Left colon (tissue), 2 donors: ENCODE measurements around the gene SLC6A20. TPM values are rescaled to one million over a fixed set of nuclear protein-coding genes. Genes with fewer than 3 reads are reported as not detected.
"Not testable (repeated sequence)": the region's sequence is repeated elsewhere in the genome, so short reads cannot be mapped to it uniquely, and the experiment has no call there.

Experiments used
- ATAC-seq: fragments of 200-7000 bp; cut with Tn5 transposase; one replicate; pipeline ENCODE4 v1.9.1; 2020; ENCODE audit warnings: mild to moderate bottlenecking, moderate library complexity
- DNase-seq, 2 donors: peaks; one replicate each; pipeline ENCODE4 v3.0.0-alpha.2; 2020
- intact Hi-C, 2 donors: fragments of 100-400 bp; cut with DNase I in 1 of 2; cut with micrococcal nuclease in 1 of 2; formaldehyde crosslinking; loops; one replicate each; pipeline versions ENCODE4 v1.11.2 to v1.14.0; 2022; cut with DNase I, micrococcal nuclease
- total RNA-seq, 2 donors: library from RNA; stranded (reverse); fragmentation: NEBNext Ultra II Directional; extraction: Animal tissue kit (Norgen Biotek cat#: 25700); gene quantifications; one replicate each; pipeline ENCODE4 v1.2.1, GENCODE V29; 2021
- donor health status: DM: no; HTN: no; CAD: no.
- donor health status: DM: yes; HTN: yes; CAD: no.

Gene SLC6A20
- total RNA-seq, 2 donors from 2014 or later, result 2.4 to 11.8 TPM

GRCh38 chr3:45771831-45772230 is 24.5 kb downstream of the SLC6A20 start:
- no peak for ATAC-seq
- intact Hi-C loops, result no loop called here
- no peak for DNase-seq

DNA sequence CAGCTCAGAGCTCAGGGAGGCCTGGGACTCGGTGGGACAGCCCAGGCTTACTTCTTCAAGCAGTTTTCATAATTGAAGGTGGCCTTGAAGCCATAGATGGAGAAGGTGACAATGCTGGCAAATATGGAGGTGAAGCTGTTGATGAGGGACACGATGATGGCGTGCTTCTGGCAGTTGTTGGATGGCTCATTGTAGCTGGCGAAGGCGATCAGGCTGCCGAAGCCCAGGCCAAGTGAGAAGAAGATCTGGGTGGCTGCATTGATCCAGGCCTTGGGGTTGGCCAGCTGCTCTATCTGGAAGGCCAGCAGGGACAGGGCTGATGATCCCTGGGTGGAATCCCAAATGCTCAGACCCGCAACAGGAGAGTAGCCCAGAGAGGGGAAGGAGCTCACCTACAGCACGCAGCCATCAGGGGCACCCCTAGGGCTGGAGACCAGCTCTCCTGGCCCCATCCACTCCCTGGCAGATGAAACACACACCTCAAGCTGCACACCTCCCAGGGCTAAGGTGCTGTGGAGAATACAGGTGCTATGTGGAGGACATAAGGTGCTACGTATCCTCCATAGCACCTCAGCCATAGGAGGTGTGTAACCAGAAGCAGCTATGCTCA is 25.1 kb downstream of the SLC6A20 start:
- no peak for DNase-seq
- no peak for ATAC-seq
- intact Hi-C loops, result no loop called here

DNA sequence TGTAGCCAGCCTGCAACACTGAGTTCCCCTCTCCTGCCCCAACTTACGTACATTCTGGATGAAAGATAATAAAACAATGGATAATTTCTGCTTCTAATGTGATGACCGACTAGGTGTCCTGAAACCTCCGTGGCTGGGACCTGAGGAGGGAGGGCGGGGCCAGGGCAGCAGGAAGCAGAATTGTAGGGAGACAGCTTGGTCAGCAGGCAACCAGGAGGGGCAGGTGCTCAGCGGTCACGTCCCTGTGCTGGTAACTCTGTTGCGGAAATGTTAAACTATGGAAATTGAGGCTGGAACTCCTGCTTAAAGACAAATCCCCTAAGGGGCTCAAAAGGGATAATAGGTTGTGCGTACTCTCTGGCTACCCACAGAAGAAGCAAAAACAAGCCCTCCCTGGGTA is 30.4 kb downstream of the SLC6A20 start:
- DNase-seq (no peak), ATAC-seq (no peak)
- intact Hi-C loops, result loop anchor here in 1 of 2 donors (10.0 kb wide), 1 partner anchor 309 kb away; no protein-coding TSS in a partner anchor

DNA sequence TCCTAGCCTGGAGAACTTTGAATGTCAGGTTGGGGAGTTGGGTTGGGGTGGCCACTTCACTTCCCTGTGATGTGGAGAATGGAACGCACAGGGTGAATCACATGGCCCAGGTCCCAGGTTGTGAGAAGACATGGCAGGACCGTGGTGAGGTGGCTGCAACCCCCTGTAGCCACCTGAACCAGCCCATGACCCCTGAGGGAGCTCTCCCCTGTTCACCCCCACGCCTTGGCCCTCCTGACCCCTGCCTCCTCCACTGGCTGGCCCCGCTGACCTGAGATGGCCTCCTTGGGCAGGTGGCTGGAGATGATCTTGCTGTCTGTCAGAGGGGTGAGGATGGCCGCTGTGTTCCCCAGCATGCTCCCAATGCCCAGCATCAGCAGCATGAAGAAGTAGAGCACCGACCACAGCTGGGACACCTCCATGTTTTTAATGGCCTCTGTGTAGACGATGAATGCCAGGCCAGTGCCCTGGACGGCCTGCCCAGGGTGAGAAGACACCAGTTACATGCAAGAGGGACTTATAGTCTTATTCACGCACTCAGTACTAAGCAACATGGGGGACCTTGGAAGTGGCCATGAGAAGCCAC is 31.0 kb downstream of the SLC6A20 start:
- DNase-seq (no peak), ATAC-seq (no peak)
- intact Hi-C loops, result loop anchor here in 1 of 2 donors (10.0 kb wide), 1 partner anchor 309 kb away; no protein-coding TSS in a partner anchor

GRCh38 chr3:45763303-45763675 is 33.0 kb downstream of the SLC6A20 start:
- ATAC-seq (no peak), DNase-seq (no peak)
- intact Hi-C loops, result loop anchor here in 1 of 2 donors (10.0 kb wide), 1 partner anchor 312 kb away; no protein-coding TSS in a partner anchor

DNA sequence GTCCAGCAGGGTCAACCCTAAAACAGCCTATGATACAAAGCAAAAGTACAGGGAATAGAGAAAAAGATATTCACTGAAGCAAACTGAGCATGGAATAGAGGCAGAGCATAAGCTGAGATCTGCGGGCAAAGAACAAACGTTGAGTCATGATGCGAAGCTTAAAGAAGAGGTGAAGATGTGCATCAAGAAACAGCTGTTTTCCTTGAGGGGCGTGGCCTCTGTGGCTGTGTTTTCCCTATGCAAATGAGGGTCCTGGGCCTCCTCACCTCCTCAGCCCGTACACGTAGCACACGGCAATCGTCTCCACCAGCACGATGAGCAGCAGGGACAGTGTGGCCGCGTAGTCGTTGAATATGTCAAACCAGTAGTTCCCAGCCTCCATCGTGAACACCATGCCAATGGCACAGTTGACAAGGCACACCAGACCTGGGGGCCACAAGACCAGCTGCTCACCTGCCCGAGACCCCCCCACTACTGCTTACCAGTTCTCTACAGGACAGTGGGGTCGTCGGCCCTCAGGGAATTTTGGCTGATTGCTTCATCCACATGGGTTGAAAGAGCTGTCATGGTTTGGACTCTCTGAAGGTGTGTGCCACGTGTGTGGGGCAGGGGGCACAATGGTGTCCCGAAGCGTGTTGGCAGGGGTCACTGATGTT is 33.6 kb downstream of the SLC6A20 start:
- intact Hi-C loops, result loop anchor here in 1 of 2 donors (10.0 kb wide), 1 partner anchor 312 kb away; no protein-coding TSS in a partner anchor
- ATAC-seq (no peak), DNase-seq (no peak)

DNA sequence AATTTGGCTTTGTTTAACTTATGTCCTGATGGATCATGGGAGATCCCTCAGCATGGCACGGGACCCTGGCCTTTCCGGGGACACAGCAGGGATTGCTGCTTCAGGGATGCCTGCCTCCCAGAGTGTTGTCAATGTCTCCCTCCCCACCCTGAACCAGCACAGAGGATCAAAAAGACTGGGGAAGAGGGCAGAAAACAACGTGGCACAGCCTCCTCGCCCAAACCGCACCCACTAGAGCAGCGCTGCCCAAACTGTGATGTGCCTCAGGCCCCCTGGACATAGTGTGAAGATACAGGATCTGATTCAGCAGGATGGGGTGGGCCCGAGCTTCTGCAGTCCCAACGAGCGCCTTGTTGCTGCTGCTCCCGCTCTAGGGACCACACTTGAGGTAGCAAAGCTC is 34.5 kb downstream of the SLC6A20 start:
- intact Hi-C loops, result loop anchor here in 1 of 2 donors (10.0 kb wide), 1 partner anchor 313 kb away; no protein-coding TSS in a partner anchor
- ATAC-seq (no peak), DNase-seq (no peak)

GRCh38 chr3:45760878-45761711 is 35.2 kb downstream of the SLC6A20 start:
- intact Hi-C loops, result loop anchor here in 1 of 2 donors (10.0 kb wide), 1 partner anchor 314 kb away; no protein-coding TSS in a partner anchor
- DNase-seq, result peak in 1 of 2 donors; percentile 43
- ATAC-seq, result peak; percentile 95

DNA sequence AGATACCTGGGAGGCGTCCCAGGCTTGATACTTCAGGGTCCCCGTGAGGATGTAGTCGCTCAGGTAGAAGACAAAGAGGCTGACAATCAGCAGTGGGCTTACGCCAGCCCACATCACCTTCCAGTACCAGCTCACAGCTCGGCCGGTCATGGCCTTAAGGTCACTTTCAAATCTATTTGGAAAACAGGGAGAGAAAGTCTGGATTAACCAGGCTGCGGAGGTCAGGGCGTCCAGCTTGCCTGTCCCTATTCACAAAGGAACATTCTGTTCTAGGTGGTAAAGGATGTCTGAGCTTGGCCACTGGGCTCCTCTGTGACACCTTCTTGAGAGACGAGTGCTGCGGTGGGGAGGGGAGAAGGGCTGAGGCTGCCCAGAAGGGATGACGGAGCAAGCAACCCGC is 36.5 kb downstream of the SLC6A20 start:
- no peak for DNase-seq
- intact Hi-C loops, result loop anchor here in 1 of 2 donors (10.0 kb wide), 1 partner anchor 315 kb away; no protein-coding TSS in a partner anchor
- no peak for ATAC-seq

DNA sequence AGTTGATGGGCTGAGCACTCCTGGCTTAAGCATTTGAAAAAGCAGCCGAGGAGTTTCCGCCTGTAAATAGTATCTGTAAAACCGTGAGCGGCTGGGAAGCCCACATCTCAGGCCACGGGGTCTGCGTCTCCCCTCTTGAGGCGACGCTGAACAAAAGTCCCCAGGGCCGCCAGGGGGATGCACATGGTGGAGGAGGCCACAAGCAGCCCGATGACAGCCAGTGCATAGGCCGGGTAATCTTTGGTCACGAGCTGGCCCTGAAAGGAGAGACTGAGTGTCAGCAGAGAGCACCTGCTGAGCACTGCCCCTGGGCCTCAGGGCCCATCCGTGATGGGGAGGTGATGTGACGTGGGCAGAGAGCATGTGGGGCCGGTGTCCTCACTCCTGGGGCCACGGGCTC is 37.5 kb downstream of the SLC6A20 start:
- DNase-seq, result no peak
- intact Hi-C loops, result no loop called here
- ATAC-seq, result no peak

- intact Hi-C loops, DNase-seq, ATAC-seq: not testable (repeated sequence)
These were observed 39.2 kb downstream of the SLC6A20 start for GRCh38 chr3:45757141-45757540.

- intact Hi-C loops, result no loop called here
- DNase-seq (no peak), ATAC-seq (no peak)
These were observed 40.3 kb downstream of the SLC6A20 start for GRCh38 chr3:45756055-45756454.

- intact Hi-C loops, result no loop called here
- ATAC-seq, result no peak
- DNase-seq, result no peak
These were observed 41.9 kb downstream of the SLC6A20 start for GRCh38 chr3:45754461-45754860.

GRCh38 chr3:45753095-45753494 is 43.2 kb downstream of the SLC6A20 start:
- ATAC-seq, result no peak
- intact Hi-C loops, result no loop called here
- no peak for DNase-seq

DNA sequence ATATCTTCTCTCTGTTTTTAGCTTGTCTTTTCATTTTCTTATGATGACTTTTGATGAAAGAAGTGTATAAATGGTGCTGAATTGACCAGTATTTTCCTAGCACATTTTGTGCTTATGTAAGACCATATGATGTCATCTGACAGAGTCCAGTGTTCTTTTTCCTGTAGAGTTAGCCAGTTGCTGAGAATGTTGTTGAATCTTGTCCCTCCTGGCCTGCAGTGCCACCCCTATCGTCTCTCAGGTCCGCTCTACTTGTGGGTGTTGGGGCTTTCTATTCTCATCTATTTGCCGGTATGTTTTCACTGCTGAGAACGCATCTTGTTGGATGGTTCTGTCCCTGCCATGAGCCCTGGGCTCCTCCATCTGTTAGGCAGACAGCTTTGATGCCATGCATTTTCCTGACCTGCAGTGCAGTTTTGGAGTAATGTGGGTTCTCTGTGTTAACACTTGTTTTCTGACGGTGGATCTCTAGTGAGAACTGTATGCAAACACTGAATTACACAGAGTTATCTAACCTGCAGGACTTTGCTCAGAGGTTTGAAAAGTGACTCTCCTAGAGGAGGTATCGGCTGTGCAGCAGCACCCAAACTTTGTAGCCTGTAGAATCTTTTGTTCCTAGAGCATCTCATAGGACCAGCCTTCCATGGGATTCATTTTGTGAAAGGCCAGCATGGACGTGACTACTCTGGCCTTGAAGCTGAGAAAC is 44.6 kb downstream of the SLC6A20 start:
- no peak for DNase-seq
- intact Hi-C loops, result no loop called here
- ATAC-seq, result no peak

DNA sequence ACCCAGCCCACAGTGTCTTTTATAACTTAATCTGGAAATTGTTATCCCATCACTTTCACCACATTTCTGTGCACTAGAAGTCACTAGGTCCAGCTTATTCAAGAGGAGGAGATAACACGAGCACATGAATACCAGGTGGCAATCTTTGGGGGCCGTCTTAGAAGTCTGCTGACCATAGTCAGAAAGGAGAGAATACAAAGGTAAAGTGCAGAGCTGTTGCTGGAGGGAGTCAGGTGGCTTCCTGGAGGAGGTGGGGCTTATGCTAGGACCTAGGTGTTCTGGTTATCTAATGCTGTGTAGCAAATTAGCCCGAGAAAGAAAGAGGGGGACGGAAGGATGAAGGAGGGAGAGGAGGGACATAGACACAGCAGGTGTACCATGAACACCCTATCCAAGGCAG is 46.5 kb downstream of the SLC6A20 start:
- no peak for DNase-seq

DNA sequence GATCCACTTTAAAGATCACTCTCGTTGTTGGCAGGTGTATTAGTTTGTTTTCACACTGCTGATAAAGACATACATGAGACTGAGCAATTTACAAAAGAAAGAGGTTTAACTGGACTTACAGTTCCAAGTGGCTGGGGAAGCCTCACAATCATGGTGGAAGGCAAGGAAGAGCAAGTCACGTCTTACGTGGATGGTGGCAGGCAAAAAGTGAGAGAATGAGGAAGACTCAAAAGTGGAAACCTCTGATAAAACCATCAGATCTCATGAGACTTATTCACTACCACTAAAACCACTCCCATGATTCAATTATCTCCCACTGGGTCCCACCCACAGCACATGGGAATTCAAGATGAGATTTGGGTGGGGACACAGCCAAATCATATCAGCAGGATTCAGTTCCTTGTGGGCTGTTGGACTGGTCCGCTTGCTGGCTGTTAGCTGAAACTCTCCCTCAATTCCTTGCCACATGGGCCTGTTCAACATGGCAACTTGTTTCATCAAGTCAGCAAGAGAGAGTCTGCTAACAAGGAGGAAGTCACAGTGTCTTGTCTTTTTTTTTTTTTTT is 47.2 kb downstream of the SLC6A20 start:
- intact Hi-C loops, ATAC-seq, DNase-seq: not testable (repeated sequence)

More for the DNA sequence above, 46.5 kb downstream of the SLC6A20 start:
- intact Hi-C loops, result no loop called here
- ATAC-seq, result no peak

DNA sequence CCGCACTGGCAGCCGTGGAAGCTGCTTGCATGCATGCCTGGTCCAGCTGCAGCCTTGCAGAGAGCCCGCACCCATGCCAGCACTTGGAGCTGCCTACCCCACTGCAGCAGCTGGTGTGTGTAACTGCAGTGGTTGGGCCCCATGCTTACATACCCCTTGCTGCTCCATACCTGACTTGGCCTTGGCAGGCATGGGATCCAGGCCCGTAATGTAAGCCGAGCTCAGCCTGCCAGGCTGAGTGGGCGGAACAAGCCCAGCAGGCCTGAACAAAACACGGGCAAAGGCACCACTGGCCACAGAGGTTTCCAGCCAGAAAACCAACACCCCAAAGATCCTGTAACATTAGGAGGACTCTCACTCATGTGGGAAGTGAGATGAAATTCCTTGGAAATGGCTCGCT is 48.3 kb downstream of the SLC6A20 start:
- ATAC-seq (peak; percentile 19), DNase-seq (no peak)
- intact Hi-C loops, result no loop called here
